NCI-H1048 (cell line): ENCODE results near the gene DIPK1C.

Experiments used
- DNase-seq: peaks from one replicate; lab custom pipeline; 2025; lab: John Stamatoyannopoulos, UW

DIPK1C gene

DNA sequence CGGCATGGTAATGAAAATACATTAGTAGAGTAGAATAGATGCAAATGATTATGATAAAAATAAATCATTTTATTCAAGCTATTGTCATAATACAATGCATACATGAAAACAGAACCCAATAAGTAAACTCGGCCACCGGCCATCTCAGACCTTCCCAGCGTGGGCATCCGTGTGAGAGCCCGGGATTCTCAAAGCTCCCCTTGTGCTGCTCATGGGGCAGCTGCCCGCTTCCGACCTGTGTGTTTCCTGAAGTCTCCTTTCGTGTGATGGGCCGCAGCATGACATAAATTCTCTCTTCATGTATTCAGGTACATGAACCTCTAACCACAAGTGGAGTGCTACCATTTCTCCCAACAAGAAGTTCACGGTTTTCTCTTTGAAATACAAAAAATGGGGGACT, 25.6 kb upstream of the DIPK1C start:
- DNase-seq: no peak

DNA sequence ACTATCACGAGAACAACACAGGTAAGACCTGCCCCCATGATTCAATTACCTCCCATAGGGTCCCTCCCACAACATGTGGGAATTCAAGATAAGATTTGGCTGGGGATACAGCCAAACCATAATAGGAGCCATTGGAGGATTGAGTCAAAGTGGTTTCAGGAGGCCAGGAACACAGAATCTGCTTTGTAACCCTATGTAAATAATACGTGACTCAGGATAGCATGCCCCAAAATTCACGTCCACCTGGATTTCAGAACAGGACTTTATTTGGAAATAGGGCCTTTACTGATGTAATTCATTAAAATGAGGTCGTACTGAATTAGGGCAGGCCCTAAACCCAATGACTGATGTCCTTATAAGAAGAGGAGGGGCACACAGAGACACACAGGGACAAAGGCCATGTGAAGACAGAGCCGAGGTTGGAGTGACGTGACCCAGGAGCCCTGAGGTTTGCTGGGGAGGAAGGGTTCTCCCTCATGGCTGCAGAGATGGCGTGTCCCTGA, 23.1 kb upstream of the DIPK1C start:
- no peak for DNase-seq

DNA sequence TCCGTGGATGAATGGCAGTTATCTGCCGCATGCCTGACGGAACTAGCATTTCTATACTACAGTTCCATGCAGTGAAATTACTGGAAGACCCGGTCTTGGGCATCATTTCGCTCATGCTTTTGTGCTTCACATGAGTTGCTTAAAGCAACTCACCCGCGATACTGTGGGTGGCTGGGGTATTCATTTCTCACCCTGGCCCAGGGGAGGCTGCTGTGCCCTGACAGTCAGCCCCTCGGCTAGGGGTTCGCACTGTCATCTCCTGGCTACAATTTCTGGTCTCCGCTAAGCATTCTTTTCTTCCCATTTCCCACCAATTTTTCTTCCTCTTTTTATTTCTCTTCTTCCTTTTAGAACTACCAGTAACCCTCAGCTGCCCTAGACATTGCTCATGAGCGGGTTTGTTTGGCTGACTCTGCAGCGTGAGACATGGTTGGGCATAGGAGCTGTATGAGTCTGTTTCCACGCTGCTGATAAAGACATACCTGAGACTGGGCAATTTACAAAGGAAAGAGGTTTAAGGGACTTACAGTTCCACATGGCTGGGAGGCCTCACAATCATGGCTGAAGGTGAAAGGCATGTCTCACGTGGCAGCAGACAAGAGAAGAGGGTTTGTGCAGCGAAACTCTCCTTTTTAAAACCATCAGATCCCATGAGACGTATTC, 22.5 kb upstream of the DIPK1C start:
- no peak for DNase-seq

DNA sequence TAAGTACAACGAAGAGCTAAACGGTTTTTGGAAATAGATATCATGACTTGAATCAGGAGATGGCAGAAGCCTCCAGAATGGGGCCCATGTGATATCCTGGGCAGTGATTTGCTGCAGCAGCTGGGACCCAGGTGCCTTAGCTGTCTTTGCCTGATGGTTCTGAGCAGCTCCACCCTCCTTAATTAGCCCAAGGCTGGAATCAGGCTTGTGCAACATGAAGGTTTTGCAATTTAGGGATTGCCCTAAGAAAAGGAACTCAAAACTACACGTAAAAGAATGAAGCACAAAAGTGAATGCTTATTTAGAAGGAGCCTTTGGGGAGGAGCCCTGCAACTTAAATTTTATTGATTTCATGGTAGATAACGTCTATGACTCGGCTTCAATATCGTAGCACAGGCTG, 21.8 kb upstream of the DIPK1C start:
- DNase-seq: no peak

DNA sequence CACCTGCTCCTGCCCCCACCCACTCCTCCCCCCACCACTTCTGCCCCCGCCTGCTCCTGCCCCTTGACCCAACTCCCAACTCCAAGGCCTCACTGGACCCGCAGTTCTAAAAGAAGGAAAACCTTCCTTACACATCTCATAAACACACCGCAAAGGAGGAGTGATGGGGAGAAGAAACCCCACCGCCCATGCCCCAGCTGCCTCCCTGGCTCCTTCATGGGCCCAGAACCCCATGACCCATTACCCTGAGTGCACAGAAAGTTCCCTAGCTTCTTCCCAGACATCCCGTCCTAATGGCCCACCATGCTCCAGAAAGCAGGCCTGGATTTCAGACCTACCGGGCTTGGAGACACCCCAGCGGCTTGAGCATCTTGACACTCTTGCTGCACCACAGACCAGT, 21.2 kb upstream of the DIPK1C start:
- no peak for DNase-seq

DNA sequence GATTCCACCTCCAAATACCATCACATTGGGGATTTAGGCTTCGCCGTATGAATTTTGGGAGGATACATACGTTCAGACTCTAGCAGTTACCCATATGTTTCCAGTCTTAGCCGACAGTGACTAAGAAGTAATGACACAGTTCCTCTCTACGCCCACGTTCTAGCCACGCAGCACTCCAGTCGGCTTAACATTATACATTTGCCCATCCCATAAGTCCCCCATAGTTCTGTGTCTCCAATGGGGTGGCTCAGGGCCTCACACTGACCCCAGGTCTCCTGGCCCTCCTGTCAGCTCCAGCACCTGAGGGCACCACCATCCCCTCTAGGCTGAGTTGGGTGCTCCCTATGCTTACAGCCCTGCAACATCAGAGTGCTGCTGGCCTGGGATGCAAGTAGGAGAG, 20.7 kb upstream of the DIPK1C start:
- no peak for DNase-seq

DNA sequence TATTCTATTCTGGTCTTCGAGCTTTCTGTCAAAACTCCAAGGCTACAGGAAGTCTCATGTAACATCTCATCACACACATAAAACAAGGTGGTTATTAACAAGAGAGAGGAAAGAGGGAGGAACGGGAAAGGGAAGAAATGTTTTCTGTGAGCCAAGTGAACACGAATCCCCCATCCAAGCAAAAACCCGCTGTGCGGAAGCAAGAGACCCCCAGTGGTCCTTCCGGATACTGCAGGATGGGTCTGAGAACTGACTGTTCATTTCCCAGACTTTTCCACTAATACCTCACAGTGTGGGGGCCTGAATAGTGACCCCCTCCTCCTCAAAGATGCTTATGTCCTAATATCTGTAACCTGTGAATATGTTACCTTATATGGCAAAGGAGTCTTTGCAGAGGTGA, 19.0 kb upstream of the DIPK1C start:
- no peak for DNase-seq

DNA sequence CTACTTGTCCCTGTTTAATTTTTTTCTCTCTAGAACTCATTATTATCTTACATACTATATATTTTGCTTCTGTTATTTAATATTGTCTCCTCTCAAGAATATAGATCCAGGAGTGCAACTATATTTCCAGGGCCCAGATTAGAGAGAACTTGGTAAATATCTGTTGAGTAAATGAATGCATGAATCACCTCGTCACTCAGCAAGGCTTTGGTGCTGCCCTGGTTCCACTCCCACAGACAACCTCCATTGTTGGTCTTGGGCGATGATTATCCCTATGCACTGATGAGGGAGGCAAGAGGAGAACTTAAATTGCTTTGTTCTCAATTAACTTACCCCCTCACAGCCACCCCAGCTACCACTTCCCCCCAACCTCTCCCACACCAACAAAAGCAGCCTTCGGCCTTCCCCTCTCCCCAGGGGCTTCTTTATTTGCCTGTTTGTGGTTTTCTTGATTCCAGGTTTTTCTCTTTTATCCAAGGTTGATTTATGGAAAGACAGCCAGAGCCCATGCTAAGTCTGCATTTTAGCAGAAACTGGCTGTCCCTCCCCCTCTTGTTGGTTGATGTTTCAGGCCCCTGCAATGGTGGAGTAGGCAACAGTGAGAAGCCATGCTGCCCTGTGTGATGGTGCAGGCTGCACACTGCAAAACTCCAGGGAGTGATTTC, 17.0 kb upstream of the DIPK1C start:
- no peak for DNase-seq

DNA sequence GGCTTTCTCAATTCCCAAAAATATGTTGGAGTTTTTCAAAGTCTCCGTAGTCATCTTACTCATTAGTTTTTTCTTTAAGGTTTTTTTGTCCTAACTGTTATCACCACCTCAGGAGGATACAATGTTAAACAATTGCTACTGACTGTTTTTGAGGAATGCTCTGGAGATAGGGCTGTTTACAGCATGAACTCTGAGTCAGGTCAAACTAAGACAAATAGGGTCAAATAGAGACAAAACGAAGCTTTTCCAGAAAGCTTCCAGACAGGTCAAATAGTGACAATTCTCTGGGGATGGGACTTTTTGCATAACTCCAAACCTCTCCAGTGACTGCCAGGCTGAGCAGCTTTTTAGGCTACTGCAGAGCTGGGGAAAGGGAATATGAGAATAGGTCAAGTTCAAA, 15.2 kb upstream of the DIPK1C start:
- no peak for DNase-seq

DNA sequence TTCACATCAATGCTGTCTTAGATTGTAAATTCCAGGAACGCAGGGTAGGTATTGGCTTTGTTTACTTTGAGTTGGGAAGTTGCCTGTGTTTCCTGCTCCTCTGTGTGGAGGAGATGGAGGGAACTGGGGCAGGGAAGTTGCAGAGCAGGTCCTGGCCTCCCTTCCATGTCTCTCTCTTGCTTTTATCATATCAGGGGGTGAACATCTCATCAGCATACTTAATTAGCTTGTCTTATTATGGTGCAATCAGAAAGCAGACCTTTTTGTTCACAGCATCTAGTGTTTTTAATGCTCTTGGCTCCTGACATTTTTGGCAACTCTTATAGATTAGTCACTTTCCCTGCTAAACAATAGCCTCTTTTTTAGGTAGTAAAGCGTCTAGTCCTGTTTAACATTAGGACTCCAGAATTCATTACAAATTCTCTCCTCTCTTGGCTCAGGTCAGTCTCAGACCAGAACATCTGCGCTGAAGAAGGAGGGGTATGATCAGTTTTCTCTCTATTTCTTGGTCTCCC, 11.5 kb upstream of the DIPK1C start:
- no peak for DNase-seq

DNA sequence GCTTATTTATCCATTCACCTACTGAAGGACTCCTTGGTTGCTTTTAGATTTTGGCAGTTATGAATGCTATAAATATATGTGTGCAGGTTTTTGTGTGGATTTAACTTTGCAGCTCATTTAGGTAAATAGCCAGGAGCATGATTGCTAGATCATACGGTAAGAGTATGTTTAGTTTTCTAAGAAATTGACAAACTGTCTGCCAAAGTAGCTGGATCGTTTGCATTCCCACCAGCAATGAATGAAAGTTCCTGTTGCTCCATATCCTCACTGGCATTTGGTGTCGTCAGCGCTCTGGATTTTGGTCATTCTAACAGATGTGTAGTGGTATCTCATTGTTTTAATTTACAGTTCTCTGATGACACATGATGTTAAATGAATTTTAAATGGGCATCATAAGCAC, 8.7 kb upstream of the DIPK1C start:
- DNase-seq: no peak

DNA sequence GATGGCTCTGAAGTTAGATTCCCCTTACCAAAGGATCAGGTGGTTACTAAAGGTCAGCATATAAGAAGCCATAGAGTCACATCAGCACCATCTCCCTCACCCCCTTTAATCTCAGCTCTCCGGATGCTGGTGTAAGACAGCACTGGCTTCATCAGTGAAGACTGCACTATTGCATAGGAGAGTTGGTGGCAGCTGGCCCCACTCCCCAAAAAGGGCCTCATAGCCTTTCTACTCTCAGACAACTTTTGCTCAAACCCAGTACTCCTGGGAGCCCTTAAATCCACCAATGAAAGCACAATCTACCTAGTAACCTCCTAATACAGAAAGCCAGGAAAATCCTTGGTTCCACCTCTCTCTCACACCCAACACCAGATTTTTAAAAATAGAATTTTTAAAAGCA, 6.9 kb upstream of the DIPK1C start:
- no peak for DNase-seq

DNA sequence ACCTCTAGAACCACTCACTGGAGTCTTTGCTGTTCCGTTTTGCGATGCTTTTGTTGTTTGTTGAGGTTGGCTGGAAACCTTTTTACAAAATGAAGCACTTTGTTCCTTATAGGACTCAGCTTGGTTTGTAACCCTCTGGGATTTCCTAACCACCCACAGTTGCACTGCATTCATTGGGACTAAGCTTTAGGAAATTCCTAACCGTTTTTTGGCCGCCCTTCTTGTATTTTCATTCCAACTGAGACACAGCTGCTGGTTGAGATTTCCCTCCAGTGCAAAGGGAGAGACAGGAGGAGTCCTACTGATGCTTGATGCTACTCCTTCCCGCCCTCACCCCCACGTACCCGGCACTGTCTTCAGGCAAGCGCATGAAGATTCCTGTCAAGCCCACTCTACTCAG, 6.1 kb upstream of the DIPK1C start:
- DNase-seq: no peak

DNA sequence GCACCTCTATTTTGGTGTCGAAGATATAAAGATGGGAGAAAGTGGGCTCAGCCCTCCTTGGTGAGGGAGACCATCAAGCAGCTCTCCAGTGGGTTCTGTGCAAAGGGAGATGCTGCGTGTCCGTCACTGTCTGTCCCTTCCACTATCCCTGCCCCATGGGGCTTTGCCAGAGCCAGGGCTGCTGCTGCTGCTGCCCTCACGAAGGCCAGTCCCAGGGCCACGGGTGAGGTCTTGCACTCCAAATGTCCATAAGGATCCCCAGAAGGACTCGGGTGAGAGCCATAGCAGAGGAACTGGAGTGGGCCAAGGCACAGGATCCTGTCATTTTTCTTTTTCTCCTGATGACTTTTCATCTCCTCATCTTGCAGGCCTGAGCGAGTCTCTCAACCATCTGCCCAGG, 3.7 kb upstream of the DIPK1C start:
- DNase-seq: no peak

DNA sequence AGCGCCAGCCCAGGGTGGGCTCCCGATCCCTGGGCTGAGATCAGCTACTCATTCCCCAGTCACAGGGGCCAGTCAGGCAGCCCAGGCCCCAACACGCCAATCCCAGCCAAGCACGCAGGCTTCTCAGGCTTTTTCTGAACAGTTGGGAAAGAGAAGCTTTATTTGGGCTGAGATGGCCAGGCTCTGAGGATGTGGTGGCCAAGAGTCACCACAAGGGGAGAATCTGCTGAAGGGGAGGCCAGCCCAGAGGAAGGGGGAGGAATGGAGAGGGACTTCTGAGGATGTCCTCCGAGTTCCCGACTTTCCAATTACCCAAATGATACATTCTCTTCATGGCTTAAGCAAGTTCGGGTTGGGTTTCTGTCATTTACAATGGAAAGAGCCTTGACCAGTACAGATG, 2.8 kb upstream of the DIPK1C start:
- DNase-seq: no peak

DNA sequence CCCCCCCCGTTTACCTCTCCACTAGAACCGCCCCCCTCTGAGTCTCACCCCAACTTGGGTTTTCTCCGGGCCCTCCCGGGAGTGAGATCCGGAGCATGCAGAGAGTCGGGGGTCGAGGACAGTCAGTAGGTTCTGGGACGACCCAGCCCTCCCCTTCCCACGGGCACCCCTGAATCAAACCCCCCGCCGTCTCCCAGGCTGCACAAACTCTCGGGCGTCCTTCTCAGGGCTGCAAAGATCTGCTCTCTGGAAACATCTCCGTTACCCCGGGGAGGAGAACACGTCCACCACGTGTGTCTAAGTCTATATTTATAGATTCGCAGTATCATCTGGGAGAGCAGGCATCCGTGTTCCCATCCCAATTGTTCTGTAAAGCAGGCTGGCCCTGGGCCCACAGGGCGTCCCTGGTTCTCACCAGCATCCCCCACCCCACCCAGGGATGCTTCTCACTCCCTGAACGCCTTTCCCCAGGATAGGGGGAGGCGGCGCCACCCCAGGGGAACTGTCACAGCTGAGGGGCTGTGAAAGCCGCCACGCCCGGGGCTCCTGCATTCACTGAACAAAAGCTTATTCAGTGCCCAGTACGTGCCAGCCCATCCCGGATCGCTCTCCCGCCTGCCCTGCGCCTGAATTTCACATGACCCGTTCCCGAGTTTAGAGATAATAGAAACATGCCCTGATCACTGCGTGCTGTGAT, 765 bp upstream of the DIPK1C start:
- no peak for DNase-seq

DNA sequence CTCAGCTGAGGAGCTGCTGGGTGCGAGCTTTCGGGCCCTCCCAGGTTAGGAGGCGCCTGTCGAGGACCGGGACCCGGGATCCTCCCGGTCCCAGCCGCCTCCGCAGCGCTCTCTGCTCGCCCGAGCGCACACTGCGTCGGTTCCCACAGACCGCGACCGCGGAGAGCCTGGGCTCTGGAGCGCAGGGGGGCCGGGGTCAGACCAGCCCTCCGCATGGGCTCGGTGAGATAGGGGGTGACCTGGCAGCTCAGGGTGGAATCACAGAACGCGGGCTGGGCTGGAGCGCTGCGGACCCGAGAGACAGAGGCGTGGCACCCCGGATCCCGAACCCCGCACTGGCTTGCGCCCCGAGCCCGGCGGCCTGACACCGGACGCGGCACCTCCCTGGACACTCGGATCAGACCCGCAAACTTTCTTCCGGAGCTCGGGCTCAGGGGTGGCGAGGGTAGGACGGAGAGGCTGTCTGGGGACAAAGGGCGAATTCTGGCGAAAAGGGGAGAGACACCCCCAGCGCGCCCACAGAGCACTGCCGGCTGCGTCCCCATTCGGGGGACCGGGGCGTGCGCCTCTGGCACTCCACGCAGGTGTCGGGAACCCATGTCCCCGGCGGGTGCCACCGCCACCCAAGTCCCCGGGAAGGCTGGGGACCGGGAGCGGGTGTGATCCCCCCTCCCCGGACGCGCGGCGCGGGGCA, 612 bp downstream of the DIPK1C start:
- no peak for DNase-seq

DNA sequence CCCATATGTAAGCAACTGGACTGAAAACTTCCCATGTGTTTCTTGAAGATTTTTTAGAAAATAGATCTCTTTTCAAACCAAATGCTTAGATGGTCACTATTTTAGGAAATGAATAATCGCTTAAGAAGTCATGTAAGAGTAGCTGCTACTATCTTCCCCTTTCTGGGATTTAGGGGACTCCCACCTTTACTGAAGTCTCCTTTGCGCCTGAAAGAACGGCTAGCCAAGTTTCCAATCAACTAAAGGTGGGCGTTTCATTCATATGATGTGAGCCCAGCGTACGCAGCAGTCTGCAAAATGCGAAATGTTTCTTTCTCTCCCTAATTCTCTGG, 1.1 kb downstream of the DIPK1C start:
- DNase-seq: no peak

DNA sequence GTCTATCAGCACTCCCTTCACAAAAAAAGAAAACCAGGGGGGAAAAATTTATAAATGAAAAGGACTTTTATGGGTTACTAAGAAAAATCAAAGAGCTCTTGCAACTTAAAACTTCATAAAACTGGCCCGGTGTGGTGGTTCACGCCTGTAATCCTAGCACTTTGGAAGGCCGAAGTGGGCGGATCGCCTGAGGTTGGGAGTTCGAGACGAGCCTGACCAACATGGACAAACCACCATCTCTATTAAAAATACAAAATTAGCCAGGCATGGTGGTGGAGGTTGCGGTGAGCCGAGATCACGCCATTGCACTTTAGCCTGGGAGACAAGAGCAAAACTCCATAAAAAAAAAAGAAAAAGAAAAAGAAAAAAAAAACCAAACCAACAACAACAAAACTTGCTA, 1.7 kb downstream of the DIPK1C start:
- DNase-seq: no peak

DNA sequence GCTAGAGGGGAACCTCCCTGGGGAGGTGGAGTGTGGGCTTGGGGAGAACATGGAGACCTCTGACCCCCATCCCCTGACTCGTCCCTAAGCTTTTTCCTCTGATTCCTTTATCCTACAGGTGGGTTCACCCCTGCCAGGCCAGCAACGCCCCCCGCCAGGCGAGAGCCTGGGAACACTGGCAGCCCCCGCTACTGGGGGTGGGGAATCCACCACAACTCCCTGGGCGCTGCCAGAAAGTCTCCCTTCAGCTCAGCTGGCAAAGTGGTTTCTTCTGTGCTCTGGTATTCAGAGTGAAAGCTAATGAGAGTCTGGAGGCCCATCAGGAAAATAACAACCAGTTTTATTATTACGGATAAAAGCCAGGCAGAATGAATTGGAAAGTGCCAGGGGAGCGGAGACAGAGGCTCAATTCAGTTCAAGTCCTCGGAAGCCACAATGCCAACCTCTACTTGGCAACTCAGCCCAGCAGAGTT, 2.8 kb downstream of the DIPK1C start:
- no peak for DNase-seq

DNA sequence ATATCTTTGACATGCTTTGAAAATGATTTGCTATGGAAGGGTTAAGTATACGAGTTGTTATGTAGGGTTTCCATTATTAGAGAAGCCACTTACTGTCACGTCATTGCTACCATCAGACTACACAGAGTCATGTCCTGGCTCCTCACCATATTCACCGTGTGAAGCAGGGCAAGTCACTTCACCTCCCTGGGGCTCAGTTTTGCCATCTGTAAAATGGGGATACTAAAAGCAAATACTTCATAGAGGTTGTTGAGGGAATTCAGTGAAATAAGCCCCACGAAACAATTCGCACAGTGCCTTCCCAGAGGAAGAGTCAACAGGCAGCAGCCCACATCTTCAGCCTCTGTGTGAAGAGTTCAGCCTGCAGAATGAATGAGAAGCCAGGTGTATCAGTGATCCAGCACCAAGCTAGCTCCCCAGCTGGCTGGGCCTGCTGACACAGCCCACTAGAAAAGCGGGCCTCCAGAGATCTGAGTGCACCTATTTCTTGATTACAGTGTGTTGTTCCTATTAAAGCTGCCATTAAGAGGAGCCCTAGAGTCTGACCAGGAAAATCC, 3.4 kb downstream of the DIPK1C start:
- no peak for DNase-seq

DNA sequence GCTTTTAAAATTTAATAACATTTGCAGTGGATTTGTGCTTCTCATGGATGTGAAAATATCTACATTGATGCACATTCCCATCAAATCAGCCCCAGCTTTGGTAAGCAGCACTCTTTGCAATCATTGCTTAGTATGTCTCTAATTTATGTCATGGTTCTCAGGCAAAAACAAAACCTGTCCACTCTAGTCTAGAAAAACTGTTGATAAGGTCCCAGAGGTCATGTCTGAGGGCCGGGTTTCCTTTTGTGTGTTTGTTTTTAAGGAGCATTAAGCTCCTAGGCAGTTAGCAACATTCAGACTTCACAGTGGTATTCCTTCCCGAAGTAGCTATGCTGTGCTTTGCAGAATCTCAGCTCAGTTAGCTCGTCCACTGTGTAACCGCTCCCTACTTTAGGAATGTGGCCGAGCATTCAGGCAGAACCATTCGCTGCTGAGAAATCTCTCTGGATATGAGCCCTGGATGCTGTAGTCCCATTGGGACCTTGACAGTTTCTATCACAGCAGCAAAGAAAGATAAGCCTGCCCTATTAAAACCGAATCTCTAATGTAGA, 4.0 kb downstream of the DIPK1C start:
- DNase-seq: no peak
